OCI-M2 (cell line): Measurements from ENCODE around the gene KCNJ12.
"Not testable (repeated sequence)": the region's sequence is repeated elsewhere in the genome, so short reads cannot be mapped to it uniquely, and the experiment has no call there.

Experiments
- DNase-seq: peaks from one replicate; lab custom pipeline; 2025; ENCODE audit not compliant: unreplicated experiment; lab: John Stamatoyannopoulos, UW

Gene KCNJ12

DNA sequence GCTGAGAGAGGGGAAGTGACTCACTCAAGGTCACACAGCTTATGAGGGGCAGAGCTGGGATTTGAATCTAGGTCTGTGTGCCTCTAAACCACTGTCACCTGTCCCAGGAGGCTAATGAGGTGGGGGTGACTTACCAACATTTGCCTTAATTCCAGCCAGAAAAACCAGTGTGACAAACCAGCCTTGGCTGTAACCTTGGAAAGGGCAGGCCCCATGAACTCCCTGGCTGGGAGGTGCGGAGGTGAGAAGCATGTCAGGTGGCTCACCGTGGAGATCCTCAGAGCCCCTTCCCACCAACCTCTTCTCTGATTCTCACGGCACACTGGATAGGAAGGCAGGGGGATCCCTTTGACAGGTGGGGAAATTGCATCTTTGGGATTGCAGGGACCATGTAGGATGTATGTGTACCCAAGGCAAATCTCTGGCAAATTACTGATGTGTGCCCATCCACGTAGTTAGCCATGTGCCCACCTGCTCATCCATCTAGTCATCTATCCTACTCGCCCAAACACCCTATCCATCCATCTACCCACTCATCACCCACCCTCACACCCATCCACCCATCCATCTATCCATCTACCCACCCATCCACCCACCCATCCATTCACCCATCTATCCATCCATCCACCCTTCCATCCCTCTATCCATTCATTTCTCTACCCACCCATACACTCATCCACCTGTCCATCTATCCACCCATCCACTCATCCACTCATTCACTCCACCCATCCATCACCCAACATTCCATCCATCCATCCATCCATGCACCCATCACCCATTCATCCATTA is 30.7 kb downstream of the KCNJ12 start:
- not testable (repeated sequence) for DNase-seq

DNA sequence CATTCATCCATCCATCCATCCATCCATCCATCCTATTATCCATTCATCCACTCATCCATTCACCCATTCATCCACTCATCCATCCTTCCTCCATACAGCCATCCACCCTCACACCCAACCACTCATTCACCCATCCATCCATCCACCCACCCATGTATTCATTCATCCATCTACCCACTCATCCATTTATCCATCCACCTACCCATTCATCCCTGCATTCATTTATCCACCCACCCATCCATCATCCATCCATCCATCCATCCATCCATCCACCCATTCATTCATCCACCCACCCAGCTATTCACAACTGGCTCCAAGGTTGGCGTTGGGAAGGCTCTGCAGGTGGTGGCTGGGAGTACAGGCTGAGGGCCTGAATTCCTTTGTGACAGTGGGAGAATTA is 31.6 kb downstream of the KCNJ12 start:
- DNase-seq: not testable (repeated sequence)

DNA sequence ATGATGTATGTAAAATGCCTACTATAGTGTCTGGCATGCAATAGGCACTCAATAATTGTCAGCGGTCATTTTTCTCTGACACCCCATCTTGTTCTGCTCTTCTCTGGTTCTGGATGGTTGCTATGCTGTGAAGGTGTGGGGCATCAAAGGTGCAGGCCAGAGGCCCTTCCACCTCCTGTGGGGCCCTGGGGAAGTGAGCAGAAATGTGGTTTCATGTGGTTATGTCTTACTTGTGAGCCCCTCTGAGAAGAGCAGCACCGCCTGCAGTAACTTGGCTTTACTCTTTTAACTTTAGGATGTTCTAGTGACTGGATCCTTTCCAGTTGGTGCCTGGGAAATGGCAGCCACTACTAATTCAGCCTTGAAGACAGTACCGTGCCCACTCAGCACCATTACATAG is 32.1 kb downstream of the KCNJ12 start:
- DNase-seq: not testable (repeated sequence)

DNA sequence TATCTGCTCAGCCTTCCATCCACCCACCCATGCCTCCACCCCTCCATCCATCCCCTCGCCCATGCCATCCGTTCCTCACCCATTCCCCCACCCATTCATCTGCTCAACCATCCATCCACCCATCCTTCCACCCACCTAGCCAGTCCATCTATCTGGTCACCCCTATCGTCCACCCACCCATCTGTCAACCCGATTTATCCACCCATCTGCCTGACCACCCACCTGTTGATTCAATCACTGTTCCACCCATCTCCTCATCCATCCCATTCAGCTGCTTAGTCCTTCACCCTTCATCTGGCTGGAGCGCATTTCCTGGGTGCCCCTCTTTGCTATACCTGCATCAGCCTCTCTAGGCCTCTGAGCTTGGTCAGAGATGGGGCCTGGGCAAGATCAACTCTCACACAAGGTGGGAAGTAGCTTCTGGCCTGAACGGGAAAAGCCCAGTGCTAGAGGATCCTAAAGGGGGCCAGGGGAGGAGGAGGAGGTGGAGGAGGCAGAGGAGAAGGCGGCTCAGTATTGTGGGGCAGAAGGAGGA is 32.7 kb downstream of the KCNJ12 start:
- not testable (repeated sequence) for DNase-seq

GRCh38 chr17:21409388-21409787 is 33.2 kb downstream of the KCNJ12 start:
- not testable (repeated sequence) for DNase-seq

GRCh38 chr17:21409971-21410370 is 33.8 kb downstream of the KCNJ12 start:
- DNase-seq: not testable (repeated sequence)

DNA sequence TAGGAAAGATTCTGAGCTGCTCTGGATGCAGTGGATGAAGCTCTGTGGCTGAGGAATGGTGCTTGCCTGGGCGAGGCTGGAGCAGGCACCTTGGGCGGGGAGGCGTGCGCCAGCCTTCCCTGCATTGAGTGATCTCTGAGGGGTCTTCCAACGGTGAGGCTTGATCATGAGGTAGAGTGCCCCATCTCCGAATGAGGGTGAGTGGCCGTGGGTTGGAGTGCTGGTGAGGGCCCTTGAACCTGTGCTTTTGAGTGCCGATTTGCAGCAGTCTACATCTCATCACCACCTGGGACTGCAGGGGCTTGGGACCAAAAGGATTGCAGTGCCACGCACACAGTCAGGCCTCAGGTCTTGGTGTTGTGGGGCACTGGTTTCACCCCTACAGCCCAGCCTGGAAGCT is 34.2 kb downstream of the KCNJ12 start:
- DNase-seq: not testable (repeated sequence)

GRCh38 chr17:21410906-21411678 is 34.9 kb downstream of the KCNJ12 start:
- DNase-seq: not testable (repeated sequence)

DNA sequence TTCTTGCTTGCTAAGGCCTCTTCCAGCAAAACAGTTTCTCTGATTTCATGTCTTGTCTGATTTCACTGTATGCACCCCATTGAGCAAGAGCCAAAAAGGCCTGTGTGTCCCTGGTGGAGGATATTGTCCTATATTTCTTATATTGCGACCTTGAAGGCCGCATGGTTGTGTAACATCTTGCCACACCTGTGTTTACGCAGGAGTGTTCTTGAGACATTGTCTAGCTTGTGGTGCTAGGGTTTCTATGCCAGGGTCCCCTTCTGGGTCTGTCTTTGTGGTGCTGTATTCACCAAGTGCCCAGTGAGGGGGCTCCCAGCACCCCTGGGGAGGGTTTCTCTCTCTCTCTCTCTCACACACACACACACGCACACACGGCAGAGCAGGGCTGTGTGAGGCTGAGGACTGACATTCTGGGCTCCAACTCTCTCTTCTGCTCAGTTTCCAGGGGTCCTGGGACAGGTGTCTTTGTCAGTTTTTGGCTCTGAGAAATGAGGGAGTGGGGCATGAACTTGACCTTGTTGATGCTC is 35.6 kb downstream of the KCNJ12 start:
- DNase-seq: not testable (repeated sequence)

DNA sequence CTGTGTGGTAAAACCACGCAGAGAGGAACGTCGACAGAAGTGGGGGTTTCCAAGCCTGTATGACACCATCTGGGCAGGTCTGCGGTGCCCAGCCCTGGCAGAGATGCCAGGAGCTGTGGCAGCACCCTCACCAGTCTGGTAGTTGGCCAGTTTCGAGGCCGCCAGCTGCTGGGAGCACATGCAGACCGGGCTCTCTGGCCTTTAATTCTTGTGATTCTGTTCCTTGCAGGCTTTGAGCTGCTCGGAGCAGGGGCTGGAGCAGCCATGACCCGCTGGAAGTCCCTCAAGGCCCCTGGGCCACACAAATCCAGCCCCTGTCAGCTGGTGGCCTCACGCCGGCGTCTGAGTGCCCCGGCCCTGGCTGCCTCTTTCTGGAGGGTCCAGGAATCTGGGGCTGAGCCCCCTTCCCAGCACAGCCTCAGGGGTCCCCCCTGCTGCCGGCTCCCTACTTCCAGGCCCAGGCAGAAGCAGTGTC is 36.1 kb downstream of the KCNJ12 start:
- DNase-seq: not testable (repeated sequence)

DNA sequence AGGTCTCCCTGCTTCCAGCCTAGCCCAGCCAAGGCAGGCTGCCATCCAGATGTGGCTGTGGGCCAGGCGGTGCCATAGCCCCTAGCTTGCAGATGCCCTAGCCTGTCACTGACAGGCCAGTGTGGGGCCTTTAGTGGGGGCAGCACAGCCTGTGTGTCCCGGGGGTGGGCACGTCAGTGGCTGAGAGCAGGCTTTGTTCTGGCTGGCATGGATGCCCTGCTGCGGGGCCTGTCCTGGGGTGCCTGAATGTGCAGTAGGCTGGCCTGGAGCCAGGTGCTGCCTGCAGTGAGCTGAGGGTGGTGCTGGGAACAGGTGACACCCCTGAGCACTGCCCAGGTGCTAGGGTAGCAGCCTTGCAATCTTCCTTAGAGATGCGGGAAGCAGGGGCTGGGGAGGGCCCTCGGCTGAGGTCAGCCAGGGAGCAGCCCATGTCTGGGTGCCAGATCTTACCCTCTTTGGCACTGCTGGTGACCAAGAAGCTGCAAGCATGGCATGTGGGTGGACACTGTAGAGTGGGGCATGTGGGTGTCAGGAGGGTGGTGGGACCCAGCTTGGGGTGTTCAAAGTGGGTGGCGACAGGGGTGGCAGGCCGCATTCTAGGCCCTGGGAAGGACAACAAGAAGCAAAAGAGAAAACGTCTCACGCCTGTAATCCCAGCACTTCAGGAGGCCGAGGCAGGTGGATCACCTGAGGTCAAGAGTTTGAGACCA is 37.6 kb downstream of the KCNJ12 start:
- DNase-seq: not testable (repeated sequence)

GRCh38 chr17:21414616-21415015 is 38.5 kb downstream of the KCNJ12 start:
- DNase-seq: not testable (repeated sequence)

GRCh38 chr17:21415166-21415990 is 39.2 kb downstream of the KCNJ12 start:
- DNase-seq: not testable (repeated sequence)

DNA sequence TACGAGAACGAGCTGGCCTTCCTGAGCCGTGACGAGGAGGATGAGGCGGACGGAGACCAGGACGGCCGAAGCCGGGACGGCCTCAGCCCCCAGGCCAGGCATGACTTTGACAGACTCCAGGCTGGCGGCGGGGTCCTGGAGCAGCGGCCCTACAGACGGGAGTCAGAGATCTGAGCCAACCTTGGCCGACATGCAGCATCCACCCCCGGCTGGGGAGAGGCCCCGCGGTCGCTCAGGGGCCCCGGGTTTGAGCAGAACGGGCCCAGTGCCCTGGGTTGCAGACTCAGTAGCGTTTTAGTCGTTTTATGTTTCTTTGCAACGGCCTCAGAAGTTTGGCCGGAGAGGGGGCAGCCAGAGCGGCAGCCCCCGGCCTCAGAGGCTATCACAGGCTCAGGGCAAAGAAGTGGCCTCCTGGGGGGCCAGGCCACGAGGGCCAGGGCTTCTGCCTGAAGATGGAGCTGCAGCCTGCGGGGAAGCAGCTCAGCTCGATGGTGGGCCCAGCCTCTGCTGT is 40.4 kb downstream of the KCNJ12 start:
- DNase-seq: not testable (repeated sequence)

DNA sequence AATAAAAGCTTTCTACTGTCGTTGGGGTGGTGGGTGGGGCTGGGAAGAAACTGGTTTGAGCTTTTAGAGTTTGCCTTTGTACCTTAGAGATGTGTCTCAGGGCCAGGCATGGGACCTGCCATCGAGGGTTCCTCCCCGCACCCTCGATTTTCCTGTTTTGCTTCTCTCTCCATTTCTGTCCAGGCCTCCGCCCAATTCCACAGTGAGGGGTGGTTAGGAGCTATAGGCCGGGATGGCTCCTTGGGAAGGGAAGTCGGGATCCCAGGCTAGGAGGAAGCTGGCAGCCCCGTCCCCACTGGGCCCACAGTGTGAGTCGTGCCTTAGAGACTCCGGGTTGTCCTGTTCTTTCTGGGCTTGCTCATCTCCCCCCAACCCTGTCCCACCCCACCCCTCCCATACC is 41.2 kb downstream of the KCNJ12 start:
- not testable (repeated sequence) for DNase-seq

DNA sequence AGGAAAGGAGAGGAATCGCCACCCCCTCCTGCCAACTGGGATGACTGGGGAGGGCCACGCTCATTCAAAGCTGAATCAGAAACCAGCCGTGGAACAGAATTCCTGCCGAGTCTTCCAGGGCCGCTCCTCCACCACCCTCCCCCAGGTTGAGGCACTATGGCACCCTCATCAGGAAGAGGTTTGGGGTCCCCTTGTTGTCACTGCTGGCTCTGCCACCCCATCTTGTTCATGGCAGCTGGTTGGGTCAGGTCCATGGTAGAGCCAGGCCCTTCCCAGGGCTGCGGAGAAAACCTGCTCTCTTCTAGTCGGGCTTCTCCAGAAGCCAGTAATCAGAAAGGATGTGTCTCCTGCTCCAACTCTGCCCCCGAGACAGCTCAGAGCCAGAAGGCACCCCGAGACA is 41.8 kb downstream of the KCNJ12 start:
- no peak for DNase-seq

DNA sequence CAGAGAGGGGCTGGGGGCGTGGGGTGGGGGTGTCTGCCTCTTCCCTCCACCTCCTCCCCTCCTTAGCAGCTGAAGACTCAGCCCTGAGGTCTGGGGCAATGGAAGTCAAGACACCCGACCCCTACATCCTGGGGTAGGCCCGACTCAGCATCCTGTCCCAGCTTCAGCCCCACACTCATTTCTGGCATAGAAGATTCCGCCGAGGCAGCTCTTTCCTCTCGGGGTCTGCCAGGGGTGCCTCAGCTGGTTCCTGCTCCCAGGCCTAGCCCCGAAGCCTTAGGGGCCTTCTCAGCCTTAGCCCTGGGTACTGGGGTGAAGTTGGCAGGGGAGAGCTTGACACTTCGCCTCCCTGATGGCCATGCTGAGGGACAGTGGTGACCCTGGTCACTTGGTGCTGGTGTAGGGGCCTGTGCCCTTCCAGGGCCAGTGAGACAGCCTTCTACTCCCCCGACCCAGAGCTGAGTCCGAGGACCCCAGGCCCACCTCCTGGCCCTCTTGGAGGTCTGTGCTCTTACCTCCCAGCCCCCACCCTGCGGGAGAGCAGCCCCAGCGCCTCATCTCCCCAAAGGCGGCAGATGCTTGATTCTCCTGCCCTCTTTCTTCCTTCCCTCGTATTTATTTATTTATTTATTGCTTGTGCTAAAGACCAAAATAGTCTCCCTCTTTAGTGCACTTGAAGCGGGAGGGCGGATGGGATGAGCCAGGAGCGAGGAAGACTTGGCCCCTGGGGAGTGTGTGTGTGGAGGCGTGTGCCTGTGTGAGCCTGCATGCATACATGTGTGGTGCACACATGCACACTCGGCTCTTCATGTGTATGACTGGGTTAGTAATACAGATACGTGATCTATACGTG is 42.5 kb downstream of the KCNJ12 start:
- no peak for DNase-seq

DNA sequence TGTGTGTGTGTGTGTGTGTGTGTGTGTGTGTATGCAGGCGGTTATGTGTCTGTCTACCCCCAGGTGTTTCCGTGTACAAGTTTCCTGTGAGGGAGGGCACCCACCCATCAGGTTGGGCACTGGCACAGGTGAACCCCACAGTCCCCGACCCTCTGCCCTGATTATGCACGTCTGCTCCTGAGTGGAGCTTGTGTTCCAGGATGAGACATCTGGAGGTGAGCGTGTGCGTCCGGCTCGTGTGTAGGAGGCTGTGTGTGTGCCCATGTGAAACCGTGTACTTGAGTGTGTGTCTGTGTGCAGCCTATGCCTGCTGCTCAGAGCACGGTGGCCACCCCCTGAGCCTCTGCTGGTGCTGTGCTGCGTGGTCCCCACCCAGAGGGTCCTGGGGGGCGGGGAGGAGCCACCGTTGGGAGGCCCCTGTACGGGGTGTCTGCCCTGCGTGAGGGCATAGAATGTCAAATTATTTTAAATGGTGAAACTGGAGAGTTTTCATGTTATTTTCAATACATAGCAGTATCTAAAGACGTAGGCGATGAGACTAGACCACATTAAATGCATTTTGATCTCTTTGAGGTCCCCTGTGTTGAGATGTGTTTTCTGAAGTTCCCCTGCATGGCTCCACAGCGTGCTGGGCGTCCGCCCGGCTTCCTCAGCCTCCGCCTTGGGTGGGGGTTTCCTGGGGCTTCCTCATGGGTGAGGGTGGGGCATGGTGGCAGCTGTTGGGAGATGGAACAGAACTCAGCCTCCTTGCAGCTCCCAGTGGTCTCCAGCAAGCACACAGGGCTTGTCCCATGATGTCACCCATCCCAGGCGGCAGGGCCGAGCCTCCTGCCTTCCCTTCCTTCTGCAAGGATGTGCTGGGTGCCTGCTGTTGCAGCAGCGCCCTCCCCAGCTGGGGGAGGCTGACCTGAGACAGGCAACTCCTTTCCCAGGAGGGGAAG is 43.4 kb downstream of the KCNJ12 start:
- DNase-seq: no peak
